Activated CD4-positive, alpha-beta memory T cell treated with anti-CD3 and anti-CD28 coated beads for 36 hours (primary cell): ENCODE measurements around the gene RANBP9. TPM values are rescaled to one million over a fixed set of nuclear protein-coding genes. Genes with fewer than 3 reads are reported as not detected.

Experiments used
- CTCF ChIA-PET: fragments of 350-600 bp; sonication (Branson Sonifier 250); formaldehyde crosslinking; loops from one replicate; lab custom pipeline; 2021; ENCODE audit warnings: antibody characterized with exemption, inconsistent platforms; lab: Charles Lee
- POLR2A ChIA-PET: fragments of 350-600 bp; sonication (Branson Sonifier 250); formaldehyde crosslinking; loops from one replicate; lab custom pipeline; 2021; ENCODE audit warnings: antibody characterized with exemption; lab: Charles Lee
- DNase-seq: peaks from one replicate; pipeline ENCODE4 v3.0.0-alpha.2; 2020
- H3K27ac Mint-ChIP-seq: one replicate; pipeline ENCODE4 v1.8.0; 2021; ENCODE audit warnings: mixed read lengths
- H3K27me3 Mint-ChIP-seq: one replicate; pipeline ENCODE4 v1.8.0; 2021; ENCODE audit warnings: mixed read lengths
- H3K36me3 Mint-ChIP-seq: one replicate; pipeline ENCODE4 v1.8.0; 2021; ENCODE audit warnings: mixed read lengths
- H3K4me1 Mint-ChIP-seq: one replicate; pipeline ENCODE4 v1.8.0; 2021; ENCODE audit warnings: low read depth, mixed read lengths
- H3K4me3 Mint-ChIP-seq: one replicate; pipeline ENCODE4 v1.8.0; 2021; ENCODE audit warnings: mild to moderate bottlenecking, mixed read lengths
- H3K9me3 Mint-ChIP-seq: one replicate; pipeline ENCODE4 v1.8.0; 2021; ENCODE audit warnings: mixed read lengths
- intact Hi-C: fragments of 100-400 bp; cut with micrococcal nuclease; formaldehyde crosslinking; loops from one replicate; pipeline ENCODE4 v1.15.1; 2023
- total RNA-seq, 2 experiments: library from RNA; stranded (reverse); gene quantifications; one replicate each; pipeline ENCODE4 v1.2.3, GENCODE V29; 2021

Gene RANBP9
- total RNA-seq, 2 experiments from 2014 or later, result 63.7 to 66.2 TPM

- Mint-ChIP-seq H3K4me3 (peak overlapping the region; percentile 89), H3K27me3 (no peaks in the 10 kb centered on the region), H3K27ac (peak overlapping the region; percentile 88), H3K9me3 (no peaks in the 10 kb centered on the region), H3K4me1 (peaks cover 48% of the 10 kb centered on the region), H3K36me3 (peaks cover 16% of the 10 kb centered on the region)
- peak; percentile 57 for DNase-seq
- CTCF ChIA-PET, result interaction anchor here (0.7 to 4.9 kb wide), 9 partner anchors 15 to 95 kb away, joined by 3 to 43 read pairs (median 4); partner anchors contain the start of gene NOL7
- POLR2A ChIA-PET, result interaction anchor here (0.7 to 4.4 kb wide), 10 partner anchors 11 to 136 kb away, joined by 3 to 32 read pairs (median 4); partner anchors contain the start of genes NOL7 and SIRT5
- intact Hi-C loops, result loop anchor here (1.0 to 10.0 kb wide), 3 partner anchors 86 to 404 kb away; partner anchors contain the start of genes CD83 and SIRT5
Measured at GRCh38 chr6:13710552-13711323, 897 bp downstream of the RANBP9 start.

DNA sequence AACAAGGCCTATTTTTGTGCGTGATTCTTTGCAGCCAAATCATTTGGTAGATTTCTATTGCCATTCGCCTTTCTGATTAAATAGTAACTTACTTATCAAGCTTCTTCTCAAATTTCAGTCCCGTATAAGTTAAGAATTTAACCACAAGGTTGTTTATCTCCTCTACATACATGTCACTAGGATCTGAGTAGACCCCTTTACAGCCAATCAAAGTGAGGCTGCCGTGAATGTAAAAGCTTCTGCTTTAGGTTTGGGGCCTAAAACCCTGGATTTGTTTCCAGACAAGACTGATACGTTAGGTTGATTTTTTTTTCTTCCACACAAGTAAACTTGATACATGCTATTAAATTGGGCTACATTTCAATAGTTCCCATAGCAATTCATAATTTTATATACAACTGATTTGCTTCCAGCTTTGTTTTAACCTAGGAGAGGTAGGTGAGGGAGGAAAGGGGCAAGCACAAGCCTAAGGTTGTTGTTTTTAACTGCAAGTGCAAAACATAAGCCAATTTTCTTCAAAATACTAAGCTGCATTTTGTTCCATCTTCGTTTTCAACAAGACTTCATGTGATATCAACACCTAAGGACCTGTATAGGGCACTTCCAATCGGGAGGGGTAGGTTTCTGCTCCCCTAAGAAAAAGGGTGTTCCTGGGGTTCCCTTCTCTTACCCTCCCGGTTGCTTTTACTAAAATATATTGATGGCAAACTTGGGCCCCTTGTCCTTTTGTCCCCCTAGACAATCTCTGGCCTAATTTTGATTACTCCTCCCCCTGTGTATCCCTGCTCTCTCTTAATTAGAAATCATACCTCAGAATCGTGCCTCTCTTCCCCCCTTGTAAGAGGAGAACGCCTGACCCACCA is 1.7 kb downstream of the RANBP9 start:
- POLR2A ChIA-PET, result interaction anchor here (0.6 to 4.4 kb wide), 7 partner anchors 9 to 135 kb away, joined by 3 to 32 read pairs (median 3); partner anchors contain the start of genes NOL7 and SIRT5
- CTCF ChIA-PET, result interaction anchor here (0.6 to 4.9 kb wide), 13 partner anchors 9 to 571 kb away, joined by 3 to 43 read pairs (median 4); partner anchors contain the start of genes NOL7 and SIRT5
- peak; percentile 25 for DNase-seq
- Mint-ChIP-seq H3K4me1 (peaks cover 40% of the 10 kb centered on the region), H3K9me3 (no peaks in the 10 kb centered on the region), H3K27ac (peak overlapping the region; percentile 88), H3K36me3 (peaks cover 16% of the 10 kb centered on the region), H3K27me3 (no peaks in the 10 kb centered on the region), H3K4me3 (peak overlapping the region; percentile 89)
- intact Hi-C loops, result loop anchor here (2.0 to 10.0 kb wide), 4 partner anchors 41 to 405 kb away; partner anchors contain the start of gene CD83

GRCh38 chr6:13708736-13709135 is 2.9 kb downstream of the RANBP9 start:
- no peak for DNase-seq
- Mint-ChIP-seq H3K36me3 (peaks cover 16% of the 10 kb centered on the region), H3K4me3 (peak overlapping the region; percentile 89), H3K27me3 (no peaks in the 10 kb centered on the region), H3K4me1 (peaks cover 33% of the 10 kb centered on the region), H3K9me3 (no peaks in the 10 kb centered on the region), H3K27ac (peak overlapping the region; percentile 88)
- CTCF ChIA-PET, result interaction anchor here (0.7 to 3.1 kb wide), 7 partner anchors 8 to 200 kb away, joined by 3 to 13 read pairs (median 4); partner anchors contain the start of gene SIRT5
- POLR2A ChIA-PET, result interaction anchor here (1.2 to 4.4 kb wide), 4 partner anchors 20 to 134 kb away, joined by 3 to 32 read pairs (median 8); partner anchors contain the start of genes NOL7 and SIRT5
- intact Hi-C loops, result loop anchor here (2.0 kb wide), 2 partner anchors 40 to 86 kb away; no protein-coding TSS in a partner anchor

- Mint-ChIP-seq H3K36me3 (peaks cover 6% of the 10 kb centered on the region), H3K9me3 (no peaks in the 10 kb centered on the region), H3K4me3 (no peak overlapping the region), H3K27ac (no peak overlapping the region), H3K27me3 (no peaks in the 10 kb centered on the region), H3K4me1 (peaks cover 33% of the 10 kb centered on the region)
- DNase-seq, result no peak
- intact Hi-C loops, result loop anchor here (1.0 kb wide), 1 partner anchor 13 kb away; no protein-coding TSS in a partner anchor
- ChIA-PET POLR2A (no interaction called here), CTCF (interaction anchor here (1.1 to 1.7 kb wide), 3 partner anchors 15 to 88 kb away, joined by 3 to 7 read pairs (median 3); partner anchors contain the start of gene NOL7)
Measured at GRCh38 chr6:13703496-13703895, 8.1 kb downstream of the RANBP9 start.

GRCh38 chr6:13702809-13703302 is 8.8 kb downstream of the RANBP9 start:
- Mint-ChIP-seq H3K4me1 (peaks cover 31% of the 10 kb centered on the region), H3K9me3 (no peaks in the 10 kb centered on the region), H3K36me3 (peaks cover 4% of the 10 kb centered on the region), H3K27ac (no peak overlapping the region), H3K27me3 (no peaks in the 10 kb centered on the region), H3K4me3 (no peak overlapping the region)
- POLR2A ChIA-PET, result interaction anchor here (1.1 kb wide), 1 partner anchor 14 kb away, joined by 3 read pairs; no protein-coding TSS in a partner anchor
- no peak for DNase-seq
- CTCF ChIA-PET, result interaction anchor here (1.1 kb wide), 1 partner anchor 88 kb away, joined by 3 read pairs; the partner anchor contains the start of gene NOL7
- intact Hi-C loops, result loop anchor here (1.0 kb wide), 1 partner anchor 13 kb away; no protein-coding TSS in a partner anchor

DNA sequence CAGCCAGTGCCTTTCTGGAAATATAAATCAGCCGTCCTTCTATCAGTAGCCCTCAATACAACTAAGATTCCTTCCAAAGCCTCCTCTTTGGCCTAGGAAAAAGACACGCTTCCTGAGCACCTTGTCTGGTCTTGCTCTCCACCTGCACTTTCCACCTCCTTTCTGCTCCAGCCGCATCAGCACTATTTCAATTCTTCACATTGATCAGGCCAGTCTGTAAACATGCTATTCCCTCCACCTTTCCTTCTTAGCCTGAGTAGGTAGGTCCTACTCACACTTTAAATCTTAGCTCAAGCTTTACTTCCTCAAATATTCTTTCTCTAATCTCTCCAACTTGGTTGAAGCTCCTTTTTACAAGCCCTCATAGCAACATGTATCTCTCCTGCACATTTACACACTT is 11.4 kb downstream of the RANBP9 start:
- ChIA-PET POLR2A (interaction anchor here (0.6 to 0.9 kb wide), 2 partner anchors 10 to 11 kb away, joined by 3 read pairs; partner anchors contain the start of gene RANBP9), CTCF (interaction anchor here (0.7 to 1.8 kb wide), 4 partner anchors 9 to 85 kb away, joined by 3 to 5 read pairs (median 4); partner anchors contain the start of gene NOL7)
- H3K27ac Mint-ChIP-seq, result peak overlapping the region; percentile 13
- intact Hi-C loops, result no loop called here
- no peak for DNase-seq
- H3K4me1 Mint-ChIP-seq, result peaks cover 47% of the 10 kb centered on the region
- H3K27me3 Mint-ChIP-seq, result no peaks in the 10 kb centered on the region
- peaks cover 14% of the 10 kb centered on the region for H3K36me3 Mint-ChIP-seq
- no peak overlapping the region for H3K4me3 Mint-ChIP-seq
- H3K9me3 Mint-ChIP-seq, result no peaks in the 10 kb centered on the region

DNA sequence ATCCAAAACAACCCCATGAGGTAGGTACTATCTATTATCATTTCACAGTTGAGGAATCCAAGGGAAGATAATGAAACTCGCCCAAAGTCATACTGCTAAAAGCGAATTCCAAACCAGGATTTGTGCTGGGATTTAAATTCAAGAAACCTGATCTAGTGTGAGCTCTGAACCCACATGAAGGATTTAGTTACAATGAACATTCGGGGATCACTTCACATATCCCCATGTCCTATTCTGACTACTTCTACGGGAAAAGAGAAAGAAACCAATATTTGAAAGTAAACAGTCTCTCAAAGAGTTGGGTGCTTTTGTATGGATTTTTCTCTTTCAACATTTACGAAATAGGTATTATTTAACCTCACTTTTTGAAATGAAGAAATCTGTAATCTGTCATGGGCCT is 12.9 kb downstream of the RANBP9 start:
- POLR2A ChIA-PET, result interaction anchor here (1.0 kb wide), 1 partner anchor 84 kb away, joined by 3 read pairs; the partner anchor contains the start of gene NOL7
- Mint-ChIP-seq H3K9me3 (no peaks in the 10 kb centered on the region), H3K27me3 (no peaks in the 10 kb centered on the region), H3K27ac (no peak overlapping the region), H3K36me3 (peaks cover 21% of the 10 kb centered on the region), H3K4me1 (peaks cover 60% of the 10 kb centered on the region), H3K4me3 (no peak overlapping the region)
- CTCF ChIA-PET, result no interaction called here
- DNase-seq, result no peak
- intact Hi-C loops, result no loop called here

DNA sequence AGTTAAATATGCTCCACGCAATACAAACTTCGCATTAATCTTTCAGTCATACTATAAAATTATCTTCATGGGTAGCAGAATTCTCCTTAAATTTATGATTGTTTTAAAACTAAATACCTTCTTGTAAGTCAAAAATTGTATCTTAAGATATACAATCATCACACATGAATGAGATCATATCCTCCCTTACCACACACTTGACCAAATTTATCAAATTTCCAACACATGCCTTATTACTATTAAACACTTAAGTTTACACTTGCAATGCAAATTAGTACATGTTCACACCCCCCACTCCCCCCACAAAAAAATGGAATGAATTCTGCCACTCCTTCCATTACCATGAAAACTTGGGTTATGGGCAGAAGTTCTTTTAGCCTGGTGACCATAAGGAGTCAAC is 13.8 kb downstream of the RANBP9 start:
- ChIA-PET CTCF (interaction anchor here (0.9 to 1.0 kb wide), 2 partner anchors 18 to 369 kb away, joined by 3 read pairs; no protein-coding TSS in a partner anchor), POLR2A (interaction anchor here (1.0 kb wide), 1 partner anchor 83 kb away, joined by 3 read pairs; the partner anchor contains the start of gene NOL7)
- Mint-ChIP-seq H3K4me3 (no peak overlapping the region), H3K36me3 (peaks cover 21% of the 10 kb centered on the region), H3K4me1 (peaks cover 69% of the 10 kb centered on the region), H3K9me3 (no peaks in the 10 kb centered on the region), H3K27me3 (no peaks in the 10 kb centered on the region), H3K27ac (peak overlapping the region; percentile 4)
- intact Hi-C loops, result no loop called here
- no peak for DNase-seq

DNA sequence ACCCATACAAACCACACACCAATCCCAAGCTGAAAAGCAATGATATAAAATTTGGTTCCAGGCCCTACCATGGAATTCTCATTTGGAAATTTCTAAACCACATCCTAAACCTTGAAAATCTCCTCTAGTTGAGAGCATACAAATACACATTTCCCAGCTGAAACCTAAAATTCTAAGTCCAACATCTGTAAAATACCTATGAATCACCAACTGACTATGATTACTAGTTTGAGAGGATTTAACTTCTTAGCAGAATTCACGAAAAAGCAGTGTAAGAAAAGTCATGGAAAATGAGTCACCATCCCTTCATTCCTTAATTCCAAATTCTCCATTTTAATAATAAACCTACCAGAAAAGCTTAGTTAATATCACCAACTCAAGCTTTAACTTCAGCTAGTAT is 15.4 kb downstream of the RANBP9 start:
- intact Hi-C loops, result no loop called here
- H3K27ac Mint-ChIP-seq, result peak overlapping the region; percentile 40
- no peak overlapping the region for H3K4me3 Mint-ChIP-seq
- CTCF ChIA-PET, result interaction anchor here (0.6 to 3.0 kb wide), 3 partner anchors 14 to 66 kb away, joined by 3 to 13 read pairs (median 3); partner anchors contain the start of gene RANBP9
- no peaks in the 10 kb centered on the region for H3K27me3 Mint-ChIP-seq
- POLR2A ChIA-PET, result interaction anchor here (1.2 to 1.4 kb wide), 2 partner anchors 15 to 209 kb away, joined by 3 to 5 read pairs; partner anchors contain the start of gene RANBP9
- peaks cover 66% of the 10 kb centered on the region for H3K4me1 Mint-ChIP-seq
- peaks cover 24% of the 10 kb centered on the region for H3K36me3 Mint-ChIP-seq
- DNase-seq, result no peak
- H3K9me3 Mint-ChIP-seq, result no peaks in the 10 kb centered on the region

GRCh38 chr6:13695252-13695651 is 16.4 kb downstream of the RANBP9 start:
- H3K4me1 Mint-ChIP-seq, result peaks cover 64% of the 10 kb centered on the region
- H3K27me3 Mint-ChIP-seq, result no peaks in the 10 kb centered on the region
- intact Hi-C loops, result loop anchor here (2.0 kb wide), 1 partner anchor 14 kb away; no protein-coding TSS in a partner anchor
- H3K27ac Mint-ChIP-seq, result peak overlapping the region; percentile 78
- H3K4me3 Mint-ChIP-seq, result no peak overlapping the region
- no peak for DNase-seq
- H3K36me3 Mint-ChIP-seq, result peaks cover 27% of the 10 kb centered on the region
- no peaks in the 10 kb centered on the region for H3K9me3 Mint-ChIP-seq
- ChIA-PET POLR2A (interaction anchor here (1.2 to 1.4 kb wide), 3 partner anchors 16 to 209 kb away, joined by 3 to 5 read pairs (median 3); partner anchors contain the start of gene RANBP9), CTCF (interaction anchor here (0.7 to 3.0 kb wide), 6 partner anchors 11 to 371 kb away, joined by 3 to 13 read pairs (median 3); partner anchors contain the start of genes RANBP9 and SIRT5)
